ENCODE results near the gene MORC1.

Gene MORC1

DNA sequence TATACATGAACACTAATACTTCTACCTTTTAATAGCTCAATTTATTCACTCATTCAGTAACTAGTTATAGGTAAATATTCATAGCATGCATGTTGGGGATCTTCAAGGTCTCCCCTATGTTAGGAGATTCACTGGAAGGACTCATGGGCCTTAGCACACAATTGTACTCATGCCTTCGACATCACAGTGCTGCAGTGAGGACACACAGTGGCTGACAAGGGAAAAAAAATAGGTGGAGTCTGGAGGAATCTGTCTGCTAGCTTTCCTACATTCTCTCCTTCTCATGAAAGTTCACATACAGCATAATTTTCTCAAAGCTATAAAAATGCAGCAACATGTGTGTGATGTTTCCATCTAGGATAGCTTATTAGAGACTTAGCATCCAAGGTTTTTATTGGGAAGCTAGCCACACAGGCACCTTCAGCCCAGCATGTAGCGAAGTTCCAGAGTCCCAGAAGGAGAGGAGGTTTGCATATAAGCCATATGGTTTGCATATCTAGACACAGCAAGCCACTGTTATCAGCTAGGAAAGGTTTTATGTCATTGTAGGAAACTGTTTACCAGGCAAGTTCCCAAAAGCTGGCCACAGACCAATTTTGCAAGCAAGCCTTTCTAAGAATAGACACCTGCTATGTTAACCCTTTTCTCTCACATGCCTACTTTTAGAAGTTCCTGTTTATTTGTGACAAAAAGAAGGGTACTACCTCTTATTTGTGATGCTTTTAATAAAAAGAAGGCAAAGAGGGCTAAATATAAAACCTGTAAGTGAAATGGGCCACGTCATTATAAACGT lies 46.4 kb downstream of the MORC1 start:
- POLR2A ChIA-PET (ENCODE audit: low non-redundant PET): no interaction called here
- TF ChIP-seq CTCF (conservative IDR thresholded peaks at IDR 0.05; ENCODE audit: low read depth): no peak
- CTCF ChIA-PET: interaction anchor here (0.6 to 0.8 kb wide), 2 partner anchors 18 to 30 kb away, joined by 3 to 5 read pairs; no protein-coding TSS in a partner anchor
- DNase-seq (ENCODE audit: low spot score): no peak
- H3K27ac ChIP-seq: no peak overlapping the region

- ChIA-PET CTCF (no interaction called here), POLR2A (ENCODE audit: low non-redundant PET) (no interaction called here)
- DNase-seq (ENCODE audit: low spot score): no peak
- H3K27ac ChIP-seq: no peak overlapping the region
- TF ChIP-seq CTCF (conservative IDR thresholded peaks at IDR 0.05; ENCODE audit: low read depth): no peak
Measured at GRCh38 chr3:109070211-109070610, 47.7 kb downstream of the MORC1 start.

- ChIA-PET POLR2A (ENCODE audit: low non-redundant PET) (no interaction called here), CTCF (interaction anchor here (0.6 kb wide), 1 partner anchor 118 kb away, joined by 3 read pairs; no protein-coding TSS in a partner anchor)
- no peak for TF ChIP-seq CTCF (conservative IDR thresholded peaks at IDR 0.05; ENCODE audit: low read depth)
- H3K27ac ChIP-seq: no peak overlapping the region
- no peak for DNase-seq (ENCODE audit: low spot score)
Measured at GRCh38 chr3:109066864-109067263, 51.1 kb downstream of the MORC1 start.

DNA sequence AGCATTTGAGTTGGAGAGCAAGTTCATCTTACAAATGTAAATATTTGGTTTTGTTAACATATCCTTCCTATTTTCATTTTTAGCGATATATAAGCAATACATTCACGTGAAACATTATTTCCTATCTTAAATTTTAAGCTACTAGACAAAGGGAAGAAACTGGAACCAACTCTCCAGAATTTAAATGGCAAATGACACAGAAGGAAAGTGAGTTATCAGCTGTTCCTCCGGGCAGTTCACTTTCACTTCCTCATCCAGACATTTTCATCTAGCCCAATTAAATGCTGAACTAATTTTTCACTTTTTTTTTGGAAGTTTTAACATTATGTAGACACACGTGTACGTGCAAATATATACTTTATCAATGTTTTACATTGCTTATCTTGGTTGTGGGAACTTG lies 58.7 kb downstream of the MORC1 start:
- H3K27ac ChIP-seq: no peak overlapping the region
- CTCF ChIA-PET: no interaction called here
- POLR2A ChIA-PET (ENCODE audit: low non-redundant PET): no interaction called here
- TF ChIP-seq CTCF (conservative IDR thresholded peaks at IDR 0.05; ENCODE audit: low read depth): no peak
- no peak for DNase-seq (ENCODE audit: low spot score)

DNA sequence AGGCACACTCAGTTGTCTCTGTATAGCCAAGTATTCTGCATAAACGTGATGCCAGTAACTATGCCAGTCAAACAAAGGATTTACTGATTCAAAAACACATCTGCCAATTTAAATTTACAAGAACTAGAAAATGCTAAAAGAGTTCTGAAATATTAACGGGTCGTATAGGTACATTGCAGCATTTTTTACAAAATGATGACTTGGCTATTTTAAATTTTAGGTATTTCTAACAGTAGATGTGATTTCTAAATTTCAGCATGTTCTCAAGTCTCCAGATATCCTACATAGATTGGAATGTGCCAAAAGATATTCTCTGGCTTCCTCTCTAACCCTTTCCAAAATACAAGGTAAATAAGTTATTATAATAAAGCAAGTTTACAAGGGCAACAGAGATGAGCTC lies 60.3 kb downstream of the MORC1 start:
- CTCF ChIA-PET: interaction anchor here (1.7 kb wide), 1 partner anchor 34 kb away, joined by 5 read pairs; no protein-coding TSS in a partner anchor
- DNase-seq (ENCODE audit: low spot score): no peak
- TF ChIP-seq CTCF (conservative IDR thresholded peaks at IDR 0.05; ENCODE audit: low read depth): no peak
- POLR2A ChIA-PET (ENCODE audit: low non-redundant PET): no interaction called here
- no peak overlapping the region for H3K27ac ChIP-seq

GRCh38 chr3:109057056-109057455 lies 60.9 kb downstream of the MORC1 start:
- DNase-seq (ENCODE audit: low spot score): no peak
- H3K27ac ChIP-seq: no peak overlapping the region
- CTCF ChIA-PET: interaction anchor here (1.7 kb wide), 1 partner anchor 33 kb away, joined by 5 read pairs; no protein-coding TSS in a partner anchor
- POLR2A ChIA-PET (ENCODE audit: low non-redundant PET): no interaction called here
- TF ChIP-seq CTCF (conservative IDR thresholded peaks at IDR 0.05; ENCODE audit: low read depth): no peak
